GM12892 (cell line): ENCODE measurements around the gene CIAO1.

ENCODE experiments used
- POLR2A ChIP-seq: IDR thresholded peaks from 2 replicates; pipeline ENCODE4 v1.6.1; 2011; ENCODE audit warnings: low read depth, low read length, control low read depth
- POLR2AphosphoS5 ChIP-seq: IDR thresholded peaks from 2 replicates; pipeline ENCODE4 v1.6.1; 2011; ENCODE audit warnings: low read depth, low read length, control low read depth

GRCh38 chr2:96276787-96277499 is 10.9 kb downstream of the CIAO1 start:
- TF ChIP-seq POLR2AphosphoS5, result no peak
- TF ChIP-seq POLR2A, result no peak
